ENCODE results near the gene ZNF513.

The ZNF513 gene

DNA sequence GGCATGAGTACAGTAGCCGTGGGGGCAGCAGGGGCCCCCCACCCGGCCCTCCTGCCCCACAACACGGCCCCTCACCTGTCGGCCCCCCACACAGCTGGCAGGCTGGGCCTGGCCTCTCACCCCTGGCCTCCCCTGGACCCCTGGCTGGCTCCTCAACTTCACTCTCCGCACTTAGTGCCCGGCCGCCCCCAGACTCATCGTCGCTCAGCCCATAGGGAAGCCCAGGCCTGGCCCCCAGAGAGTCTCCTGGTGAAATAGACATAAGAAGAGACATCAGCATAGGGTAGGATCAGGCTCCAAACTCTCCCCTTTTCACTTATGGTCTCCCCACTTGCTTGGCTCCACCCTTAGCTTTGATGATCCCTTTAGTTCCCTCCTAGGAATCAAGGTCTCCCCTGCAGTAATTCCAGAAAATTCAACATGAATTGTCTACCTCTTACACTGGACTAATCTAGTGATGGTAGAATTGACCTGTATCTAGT lies 1.7 kb downstream of the ZNF513 start:
- H3K27ac Mint-ChIP-seq: peak overlapping the region; percentile 90 to 93 (median 93)
- H3K4me1 Mint-ChIP-seq: peaks cover 25% of the 10 kb centered on the region
- peak overlapping the region; percentile 90 to 93 (median 92) for H3K4me3 Mint-ChIP-seq
- peaks cover 54% of the 10 kb centered on the region for H3K36me3 Mint-ChIP-seq (ENCODE audit: low read depth)
- no peaks in the 10 kb centered on the region for H3K9me3 Mint-ChIP-seq
- TF ChIP-seq, protein P1, sequence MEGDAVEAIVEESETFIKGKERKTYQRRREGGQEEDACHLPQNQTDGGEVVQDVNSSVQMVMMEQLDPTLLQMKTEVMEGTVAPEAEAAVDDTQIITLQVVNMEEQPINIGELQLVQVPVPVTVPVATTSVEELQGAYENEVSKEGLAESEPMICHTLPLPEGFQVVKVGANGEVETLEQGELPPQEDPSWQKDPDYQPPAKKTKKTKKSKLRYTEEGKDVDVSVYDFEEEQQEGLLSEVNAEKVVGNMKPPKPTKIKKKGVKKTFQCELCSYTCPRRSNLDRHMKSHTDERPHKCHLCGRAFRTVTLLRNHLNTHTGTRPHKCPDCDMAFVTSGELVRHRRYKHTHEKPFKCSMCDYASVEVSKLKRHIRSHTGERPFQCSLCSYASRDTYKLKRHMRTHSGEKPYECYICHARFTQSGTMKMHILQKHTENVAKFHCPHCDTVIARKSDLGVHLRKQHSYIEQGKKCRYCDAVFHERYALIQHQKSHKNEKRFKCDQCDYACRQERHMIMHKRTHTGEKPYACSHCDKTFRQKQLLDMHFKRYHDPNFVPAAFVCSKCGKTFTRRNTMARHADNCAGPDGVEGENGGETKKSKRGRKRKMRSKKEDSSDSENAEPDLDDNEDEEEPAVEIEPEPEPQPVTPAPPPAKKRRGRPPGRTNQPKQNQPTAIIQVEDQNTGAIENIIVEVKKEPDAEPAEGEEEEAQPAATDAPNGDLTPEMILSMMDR (IDR thresholded peaks at IDR 0.05; ENCODE audit: unreplicated experiment in 3 of 3): no peak
- no peaks in the 10 kb centered on the region for H3K27me3 Mint-ChIP-seq (ENCODE audit: low read depth)

DNA sequence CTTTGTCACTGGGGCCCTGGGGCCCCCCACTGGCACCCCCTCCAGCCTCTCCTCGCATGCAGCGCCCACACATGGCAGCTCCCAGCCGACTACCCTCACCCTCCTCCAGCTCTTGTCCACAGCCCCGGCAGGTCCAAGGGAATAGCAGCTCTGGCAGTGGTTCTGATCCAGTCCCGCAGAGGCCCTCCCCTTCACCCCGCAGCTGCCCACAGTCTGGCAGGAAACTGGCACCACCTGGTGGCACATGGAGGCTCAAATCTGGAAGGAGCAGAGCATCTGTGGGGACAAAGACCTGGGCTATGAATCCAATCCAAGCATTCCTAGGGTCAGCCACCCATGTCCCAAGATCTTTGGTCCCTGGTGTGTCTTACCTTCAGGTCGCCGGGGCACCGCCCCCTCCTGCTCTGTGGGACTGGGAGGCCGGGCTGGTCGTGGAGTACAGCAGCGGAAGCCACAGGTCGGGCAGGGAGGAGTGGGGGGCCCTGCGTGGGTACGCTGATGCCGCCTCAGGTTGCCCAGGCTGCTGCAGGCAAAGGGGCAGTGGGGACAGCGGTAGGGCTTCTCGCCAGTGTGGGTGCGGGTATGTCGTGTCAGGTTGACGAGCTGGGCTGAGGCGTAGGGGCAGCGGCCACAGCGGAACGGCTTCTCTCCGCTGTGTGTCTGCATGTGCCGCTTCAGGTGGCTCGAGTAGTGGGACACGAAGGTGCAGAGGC lies 2.3 kb downstream of the ZNF513 start:
- TF ChIP-seq, protein P1 (IDR thresholded peaks at IDR 0.05; ENCODE audit: unreplicated experiment in 3 of 3): no peak
- H3K4me1 Mint-ChIP-seq: peaks cover 25% of the 10 kb centered on the region
- no peaks in the 10 kb centered on the region for H3K9me3 Mint-ChIP-seq

DNA sequence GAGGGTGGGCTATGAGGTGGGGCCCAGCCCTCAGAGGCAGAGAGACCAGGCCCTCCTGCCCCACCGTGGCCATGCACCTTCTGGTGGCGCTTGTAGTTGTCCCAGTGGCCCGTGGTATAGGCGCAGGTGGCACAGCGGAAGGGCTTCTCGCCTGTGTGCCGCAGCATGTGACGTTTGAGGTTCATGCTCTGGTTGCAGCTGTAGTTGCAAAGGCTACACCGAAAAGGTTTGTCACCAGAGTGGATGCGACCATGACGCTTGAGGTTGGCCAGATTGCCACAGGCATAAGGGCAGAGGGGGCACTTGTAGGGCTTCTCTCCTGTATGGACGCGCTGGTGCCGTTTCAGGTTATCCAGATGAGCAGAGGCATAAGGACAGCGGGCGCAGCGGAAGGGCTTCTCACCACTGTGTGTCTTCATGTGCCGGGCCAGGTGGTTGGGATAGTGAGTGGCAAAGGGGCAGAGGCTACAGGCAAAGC lies 2.9 kb downstream of the ZNF513 start:
- Mint-ChIP-seq H3K27me3 (ENCODE audit: low read depth) (no peaks in the 10 kb centered on the region), H3K36me3 (ENCODE audit: low read depth) (peaks cover 58% of the 10 kb centered on the region), H3K9me3 (no peaks in the 10 kb centered on the region), H3K4me3 (peak overlapping the region; percentile 73 to 83 (median 83)), H3K4me1 (peaks cover 28% of the 10 kb centered on the region), H3K27ac (peak overlapping the region; percentile 69 to 79 (median 71))
- TF ChIP-seq, protein P1 (IDR thresholded peaks at IDR 0.05; ENCODE audit: unreplicated experiment in 3 of 3): no peak

More for the DNA sequence above, 2.3 kb downstream of the ZNF513 start:
- Mint-ChIP-seq H3K36me3 (ENCODE audit: low read depth) (peaks cover 54% of the 10 kb centered on the region), H3K4me3 (peak overlapping the region; percentile 48 to 93 (median 90)), H3K27me3 (ENCODE audit: low read depth) (no peaks in the 10 kb centered on the region), H3K27ac (peak overlapping the region in 2 of 3 experiments; percentile 71 to 79)

DNA sequence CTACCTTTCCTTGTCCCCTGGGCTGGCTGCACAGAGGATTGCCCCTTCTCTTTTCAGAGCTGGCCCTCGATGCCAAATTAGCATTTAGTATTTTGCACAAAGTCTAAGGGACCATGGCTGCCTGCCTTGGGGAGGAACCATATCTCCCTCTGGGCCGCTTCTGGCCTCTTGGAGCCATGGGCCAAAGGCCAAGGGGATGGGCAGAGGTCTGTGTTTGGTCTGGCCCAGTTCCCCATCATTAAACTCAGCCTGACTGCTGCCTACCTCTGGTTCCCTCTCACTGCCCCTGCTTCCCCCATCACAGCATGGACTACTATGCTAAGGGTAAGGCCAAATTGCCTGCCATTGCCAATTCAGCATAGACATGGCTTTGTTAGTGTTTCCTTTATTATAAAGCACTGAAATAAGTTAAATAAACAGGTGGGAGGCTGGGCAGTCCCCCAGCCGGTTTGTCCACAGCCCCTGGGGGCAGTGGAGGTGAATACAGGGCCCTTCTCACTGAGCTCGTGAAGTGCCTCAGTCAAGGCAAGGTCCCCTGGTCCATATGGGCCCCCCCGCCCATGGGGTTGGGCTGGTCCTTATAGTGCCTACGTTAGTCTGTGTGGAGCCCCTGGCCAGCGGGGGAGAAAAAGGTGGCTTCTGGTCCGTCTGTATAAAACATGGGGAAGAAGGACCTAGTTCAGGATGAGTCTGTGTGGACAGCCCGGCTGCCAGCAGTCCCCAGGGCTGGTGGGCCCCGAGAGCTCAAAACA lies 3.5 kb downstream of the ZNF513 start:
- Mint-ChIP-seq H3K27ac (peak overlapping the region in 2 of 3 experiments; percentile 26 to 66), H3K36me3 (ENCODE audit: low read depth) (peaks cover 60% of the 10 kb centered on the region)

DNA sequence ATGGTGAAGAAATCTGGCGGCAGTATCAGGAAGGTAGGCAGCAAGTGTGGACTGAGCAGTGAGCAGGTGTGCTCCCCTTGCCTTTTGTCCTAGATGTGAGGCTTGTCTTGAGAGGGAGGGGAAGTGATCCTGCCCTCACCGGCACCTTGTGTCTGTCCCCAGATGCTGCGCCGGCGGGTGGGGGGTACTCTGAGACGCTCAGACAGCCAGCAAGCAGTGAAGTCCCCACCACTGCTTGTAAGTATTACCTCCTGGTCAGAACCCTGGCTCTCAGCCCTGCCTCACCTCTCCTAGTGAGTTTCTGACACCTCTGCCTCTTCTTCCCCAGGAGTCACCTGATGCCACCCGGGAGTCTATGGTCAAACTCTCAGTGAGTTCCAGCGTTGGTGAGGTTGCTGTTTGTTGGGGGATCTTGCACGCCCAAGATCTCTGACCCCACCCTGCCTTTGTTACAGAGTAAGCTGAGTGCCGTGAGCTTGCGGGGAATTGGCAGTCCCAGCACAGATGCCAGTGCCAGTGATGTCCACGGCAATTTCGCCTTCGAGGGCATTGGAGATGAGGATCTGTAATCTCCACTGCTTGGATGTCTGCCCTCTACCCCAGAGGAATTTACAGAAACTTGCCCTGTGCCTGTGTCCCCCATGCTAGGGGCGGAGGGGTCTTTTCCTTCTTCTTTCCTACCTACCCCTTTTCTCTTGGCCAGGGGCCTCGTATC lies 4.2 kb downstream of the ZNF513 start:
- Mint-ChIP-seq H3K27me3 (ENCODE audit: low read depth) (no peaks in the 10 kb centered on the region), H3K27ac (peak overlapping the region in 1 of 3 experiments; percentile 30), H3K4me1 (peaks cover 38% of the 10 kb centered on the region), H3K9me3 (no peaks in the 10 kb centered on the region), H3K36me3 (ENCODE audit: low read depth) (peaks cover 58% of the 10 kb centered on the region), H3K4me3 (peak overlapping the region; percentile 26 to 68 (median 34))
- TF ChIP-seq, protein P1 (IDR thresholded peaks at IDR 0.05; ENCODE audit: unreplicated experiment in 3 of 3): no peak

More for the DNA sequence above, 3.5 kb downstream of the ZNF513 start:
- H3K4me3 Mint-ChIP-seq: peak overlapping the region; percentile 41 to 68 (median 59)
- no peaks in the 10 kb centered on the region for H3K9me3 Mint-ChIP-seq
- H3K27me3 Mint-ChIP-seq (ENCODE audit: low read depth): no peaks in the 10 kb centered on the region
- peaks cover 33% of the 10 kb centered on the region for H3K4me1 Mint-ChIP-seq
- TF ChIP-seq, protein P1 (IDR thresholded peaks at IDR 0.05; ENCODE audit: unreplicated experiment in 3 of 3): no peak
